HFF-Myc (cell line): ENCODE measurements around the gene CSRP1.

Experiments
- DNase-seq: peaks from one replicate; pipeline ENCODE4 v3.0.0-alpha.2; 2011; ENCODE audit warnings: low read depth; ENCODE audit errors: extremely low read depth
- H3K4me3 ChIP-seq: replicated peaks from 2 replicates; pipeline ENCODE4 v1.5.1; 2011; ENCODE audit warnings: low read depth, mild to moderate bottlenecking, control low read depth, low read length
- TF ChIP-seq, protein P1 (sequence below): IDR thresholded peaks from 2 replicates; pipeline ENCODE4 v1.5.1; 2012; ENCODE audit warnings: mild to moderate bottlenecking, low read depth, low read length, control low read depth; ENCODE audit errors: missing control alignments

CSRP1 gene

GRCh38 chr1:201468844-201469644 lies 37.9 kb downstream of the CSRP1 start, which contains the start of gene PHLDA3:
TSS of gene PHLDA3 (minus strand) at chr1:201469188. CDS start at chr1:201468786, 402 bp downstream.
- TF ChIP-seq, protein P1, sequence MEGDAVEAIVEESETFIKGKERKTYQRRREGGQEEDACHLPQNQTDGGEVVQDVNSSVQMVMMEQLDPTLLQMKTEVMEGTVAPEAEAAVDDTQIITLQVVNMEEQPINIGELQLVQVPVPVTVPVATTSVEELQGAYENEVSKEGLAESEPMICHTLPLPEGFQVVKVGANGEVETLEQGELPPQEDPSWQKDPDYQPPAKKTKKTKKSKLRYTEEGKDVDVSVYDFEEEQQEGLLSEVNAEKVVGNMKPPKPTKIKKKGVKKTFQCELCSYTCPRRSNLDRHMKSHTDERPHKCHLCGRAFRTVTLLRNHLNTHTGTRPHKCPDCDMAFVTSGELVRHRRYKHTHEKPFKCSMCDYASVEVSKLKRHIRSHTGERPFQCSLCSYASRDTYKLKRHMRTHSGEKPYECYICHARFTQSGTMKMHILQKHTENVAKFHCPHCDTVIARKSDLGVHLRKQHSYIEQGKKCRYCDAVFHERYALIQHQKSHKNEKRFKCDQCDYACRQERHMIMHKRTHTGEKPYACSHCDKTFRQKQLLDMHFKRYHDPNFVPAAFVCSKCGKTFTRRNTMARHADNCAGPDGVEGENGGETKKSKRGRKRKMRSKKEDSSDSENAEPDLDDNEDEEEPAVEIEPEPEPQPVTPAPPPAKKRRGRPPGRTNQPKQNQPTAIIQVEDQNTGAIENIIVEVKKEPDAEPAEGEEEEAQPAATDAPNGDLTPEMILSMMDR, result no peak
- no peak for DNase-seq
- peak within 1 kb of the TSS; percentile 99 for H3K4me3 ChIP-seq

GRCh38 chr1:201468501-201468843 lies 38.5 kb downstream of the CSRP1 start:
- TF ChIP-seq, protein P1, result no peak
- H3K4me3 ChIP-seq, result peak overlapping the region; percentile 99
- no peak for DNase-seq

DNA sequence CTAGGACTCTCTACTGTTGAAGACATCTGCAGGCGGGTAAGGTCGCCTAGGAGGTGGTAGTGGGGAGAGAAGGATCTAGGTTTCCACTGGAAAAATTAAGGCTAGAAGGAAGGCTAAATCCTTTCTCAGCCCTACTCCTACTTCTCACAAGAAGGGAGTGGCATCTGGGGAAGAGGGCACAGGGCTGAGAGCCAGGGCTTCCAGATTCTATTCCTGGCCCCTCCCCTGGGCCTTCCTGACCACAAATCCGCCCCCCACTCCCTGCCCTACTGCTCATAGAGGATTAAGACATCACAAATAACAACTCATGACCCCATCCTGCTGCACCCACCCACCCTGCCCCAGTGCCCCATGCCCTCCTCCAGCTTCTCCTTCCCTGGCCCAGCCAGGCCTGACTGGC lies 40.4 kb downstream of the CSRP1 start:
- DNase-seq, result no peak
- TF ChIP-seq, protein P1, result no peak
- H3K4me3 ChIP-seq, result peak overlapping the region; percentile 99

- DNase-seq, result no peak
- TF ChIP-seq, protein P1, result no peak
- H3K4me3 ChIP-seq, result peak overlapping the region; percentile 99
These were observed 41.1 kb downstream of the CSRP1 start for GRCh38 chr1:201465698-201466290.

DNA sequence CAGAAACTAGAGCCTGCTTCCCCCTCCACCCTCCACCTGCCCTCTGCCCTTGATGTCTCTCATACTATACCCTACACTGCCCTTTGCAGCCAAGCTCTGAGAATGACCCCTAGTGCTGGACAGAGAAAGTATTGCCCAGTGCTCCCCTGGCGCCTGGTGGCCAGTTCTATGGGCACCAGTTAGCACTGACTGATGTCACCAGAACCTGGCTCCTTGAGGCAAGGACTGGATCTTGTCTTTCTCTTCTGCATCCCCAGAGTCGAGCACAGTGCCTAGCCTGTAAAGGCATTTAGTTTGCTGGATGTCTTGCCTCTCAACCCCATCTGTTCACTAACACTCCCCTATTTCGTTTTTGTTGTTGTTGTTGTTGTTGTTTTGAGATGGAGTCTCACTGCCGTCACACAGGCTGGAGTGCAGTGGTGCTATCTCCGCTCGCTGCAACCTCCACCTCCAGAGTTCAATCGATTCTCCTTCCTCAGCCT lies 43.8 kb downstream of the CSRP1 start:
- no peak overlapping the region for H3K4me3 ChIP-seq
- TF ChIP-seq, protein P1, result peak; percentile 23
- DNase-seq, result no peak

- peak; percentile 87 for DNase-seq
- TF ChIP-seq, protein P1, result no peak
- H3K4me3 ChIP-seq, result peak overlapping the region; percentile 15; the same call in 1 of the 2 replicates
These were observed 45.1 kb downstream of the CSRP1 start for GRCh38 chr1:201461645-201462441.
